ENCODE data around the gene RLF.

RLF gene

DNA sequence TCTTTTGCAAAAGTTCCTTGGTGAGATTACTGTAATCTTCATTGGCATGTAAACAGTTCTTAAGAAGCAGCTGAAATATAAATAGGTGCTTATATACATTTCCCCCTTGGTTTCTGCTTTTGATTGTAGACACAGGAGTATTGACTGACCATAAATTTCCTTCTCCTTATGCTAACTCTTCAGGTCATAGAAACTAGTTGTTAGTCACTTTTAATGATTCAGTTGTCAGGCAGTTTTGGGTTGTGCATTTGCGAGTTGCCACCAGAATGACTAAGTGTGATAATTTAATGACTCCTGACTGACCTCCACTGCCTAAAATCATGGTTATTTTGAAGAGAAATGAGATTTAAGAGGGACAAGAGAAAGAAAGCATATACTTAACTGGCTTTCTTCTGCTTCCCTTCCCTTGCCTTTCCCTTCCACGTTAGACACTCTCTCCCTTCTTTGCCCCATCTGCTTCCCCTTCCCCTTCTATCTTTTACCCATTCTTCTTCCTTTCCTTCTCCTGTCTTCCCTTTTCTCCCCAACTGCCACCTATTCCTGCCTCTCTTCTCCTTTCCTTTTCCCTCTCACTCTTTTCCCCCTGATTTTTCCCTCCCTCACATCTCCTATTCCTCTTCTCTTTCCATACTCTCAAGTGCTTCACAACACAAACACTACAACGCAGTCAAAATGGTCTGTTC is 109.1 kb downstream of the RLF start:
- DNase-seq (ENCODE audit: low spot score): no peak

DNA sequence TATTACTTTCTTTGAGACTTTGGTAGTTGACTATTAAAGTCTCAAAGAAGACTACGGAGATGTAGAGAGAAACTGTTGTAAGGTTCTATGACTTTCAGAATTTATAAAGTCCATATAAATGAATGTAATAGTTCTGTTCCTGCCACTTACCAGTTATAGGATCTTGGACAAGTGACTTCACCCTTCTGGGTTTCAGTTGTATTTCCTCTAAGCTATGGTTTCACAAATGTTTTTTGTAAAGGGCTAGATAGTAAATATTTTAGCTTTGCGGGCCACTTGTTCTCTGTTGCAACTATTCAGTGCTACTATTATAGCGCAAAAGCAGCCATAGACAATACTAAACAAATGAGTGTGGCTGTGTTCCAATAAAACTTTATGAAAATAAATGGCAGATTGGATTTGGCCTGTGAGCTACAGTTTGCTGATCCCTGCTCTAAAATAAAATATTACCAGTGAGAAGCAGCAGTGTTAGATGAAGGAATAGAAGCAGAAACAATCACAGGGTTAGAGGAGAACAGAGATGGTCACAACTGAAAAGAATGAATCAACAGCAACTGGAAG is 111.5 kb downstream of the RLF start:
- no peak for DNase-seq (ENCODE audit: low spot score)

DNA sequence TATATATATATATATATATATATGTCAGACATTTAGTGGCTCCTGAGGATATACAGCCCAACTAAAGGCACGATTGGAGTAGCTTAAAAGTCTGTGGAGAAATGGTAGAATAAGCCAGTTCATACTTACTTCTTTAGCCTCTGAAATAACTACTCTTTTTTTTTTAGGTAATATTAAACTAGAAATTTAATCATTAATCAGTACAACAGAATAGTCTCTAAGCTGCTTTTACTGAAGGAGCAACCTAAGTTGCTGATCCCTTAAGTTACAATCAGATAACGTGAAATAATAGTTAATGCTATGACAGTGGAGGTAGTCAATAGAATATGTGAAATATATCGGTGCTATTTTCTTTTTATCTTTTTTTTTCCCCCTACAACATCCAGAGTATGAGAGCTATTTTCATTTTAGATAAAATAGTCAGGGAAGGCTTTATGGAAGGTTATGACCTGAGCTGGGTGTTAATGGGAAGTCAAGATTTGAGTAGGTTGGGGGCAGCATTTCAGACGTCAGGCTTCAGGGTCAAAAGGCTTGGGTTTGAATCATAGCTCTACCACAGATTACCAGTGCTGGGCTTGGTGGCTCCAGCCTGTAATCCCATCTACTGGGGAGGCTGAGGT is 112.5 kb downstream of the RLF start:
- DNase-seq (ENCODE audit: low spot score): no peak

DNA sequence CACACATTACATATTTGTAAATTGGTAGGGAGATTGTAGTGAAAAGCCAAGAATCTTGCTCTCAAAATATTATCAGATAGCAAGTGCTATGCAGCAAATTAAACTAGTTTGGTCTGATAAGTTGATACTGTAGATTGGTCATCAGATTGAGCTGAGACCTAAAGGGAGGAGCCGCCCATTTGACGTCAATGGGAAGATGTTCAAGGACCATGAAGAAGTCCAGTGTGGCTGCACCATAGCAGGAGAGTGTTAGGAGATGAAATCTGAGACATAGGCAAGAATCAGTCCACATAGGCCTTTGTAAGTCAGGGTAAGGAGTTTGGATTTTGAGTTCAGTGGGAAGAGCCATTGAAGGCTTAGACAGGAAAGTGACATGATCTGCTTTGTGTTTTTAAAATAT is 113.1 kb downstream of the RLF start:
- DNase-seq (ENCODE audit: low spot score): no peak

DNA sequence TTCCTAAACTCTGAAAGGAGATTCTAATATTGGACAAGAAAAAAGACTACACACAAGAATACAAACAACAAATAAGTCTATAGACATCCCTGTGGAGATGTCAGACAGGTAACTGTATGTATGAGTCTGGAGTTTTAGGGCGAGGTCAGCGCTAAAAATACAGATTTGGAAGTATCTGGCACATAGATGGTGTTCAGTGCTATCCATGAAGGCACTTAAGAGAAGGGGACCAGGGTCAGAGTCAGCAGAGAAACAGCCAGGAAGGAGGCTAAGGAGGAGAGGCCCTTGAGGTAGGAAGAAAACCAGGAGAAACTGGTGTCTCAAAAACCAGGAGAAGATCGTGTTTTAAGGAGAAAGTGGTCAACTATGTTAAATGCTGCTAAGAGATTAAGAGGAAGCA is 114.9 kb downstream of the RLF start:
- DNase-seq (ENCODE audit: low spot score): no peak

DNA sequence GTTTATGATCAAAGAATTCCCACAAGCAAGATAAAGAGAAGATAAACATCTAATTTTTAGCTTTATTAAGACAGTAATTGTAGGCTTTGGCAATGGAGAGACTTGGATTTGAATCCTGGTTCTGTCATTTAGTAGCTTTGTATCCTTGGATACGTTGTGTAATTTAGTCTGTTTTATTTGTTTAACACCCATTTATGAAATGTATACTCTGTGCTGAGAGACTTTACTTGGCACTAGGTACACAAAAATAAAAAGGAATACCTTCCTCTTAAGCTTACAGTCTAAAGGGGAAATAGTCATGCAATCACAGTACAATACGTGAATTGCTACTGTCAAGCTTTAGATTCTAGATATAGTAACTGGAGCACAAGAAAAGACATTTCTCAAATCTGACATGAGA is 120.7 kb downstream of the RLF start:
- DNase-seq (ENCODE audit: low spot score): no peak

Data from ecto neural progenitor cell (in vitro differentiated cells).